Stimulated activated CD4-positive, alpha-beta T cell treated with anti-CD3 and anti-CD28 coated beads, Interleukin-1b, Interleukin-23, amount 100 ng/mL, for 4 hours (primary cell): ENCODE results near the gene TIMP2.
"Not testable (repeated sequence)": the region's sequence is repeated elsewhere in the genome, so short reads cannot be mapped to it uniquely, and the experiment has no call there.

Experiments
- DNase-seq, 2 donors: peaks; one replicate each; pipeline ENCODE4 v3.0.0-alpha.2; 2020; ENCODE audit warnings: low read depth in 2 of 2

The TIMP2 gene

DNA sequence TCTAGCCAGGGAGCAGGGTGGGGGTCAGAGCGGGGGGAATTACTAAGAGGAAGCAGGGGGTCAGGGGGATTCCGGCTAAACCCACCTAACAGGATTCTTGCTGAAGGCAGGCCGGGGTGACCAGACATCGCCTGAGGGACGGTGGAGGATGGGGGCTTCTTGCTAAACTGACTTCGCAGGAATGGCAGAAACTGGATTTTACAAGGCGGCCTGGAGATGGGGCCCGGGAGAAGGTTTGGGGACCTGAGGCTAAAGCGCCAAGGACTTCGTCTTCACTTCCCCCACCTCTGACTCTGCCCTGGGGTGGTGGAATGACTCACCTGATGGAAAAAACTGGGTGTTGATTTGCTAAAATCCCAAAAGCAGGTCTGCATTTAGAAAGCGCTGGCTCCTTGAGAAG is 31.1 kb upstream of the TIMP2 start:
- no peak for DNase-seq

GRCh38 chr17:78954684-78955083 is 29.5 kb upstream of the TIMP2 start:
- DNase-seq, result no peak

- no peak for DNase-seq
Measured at GRCh38 chr17:78953356-78954350, 28.5 kb upstream of the TIMP2 start.

DNA sequence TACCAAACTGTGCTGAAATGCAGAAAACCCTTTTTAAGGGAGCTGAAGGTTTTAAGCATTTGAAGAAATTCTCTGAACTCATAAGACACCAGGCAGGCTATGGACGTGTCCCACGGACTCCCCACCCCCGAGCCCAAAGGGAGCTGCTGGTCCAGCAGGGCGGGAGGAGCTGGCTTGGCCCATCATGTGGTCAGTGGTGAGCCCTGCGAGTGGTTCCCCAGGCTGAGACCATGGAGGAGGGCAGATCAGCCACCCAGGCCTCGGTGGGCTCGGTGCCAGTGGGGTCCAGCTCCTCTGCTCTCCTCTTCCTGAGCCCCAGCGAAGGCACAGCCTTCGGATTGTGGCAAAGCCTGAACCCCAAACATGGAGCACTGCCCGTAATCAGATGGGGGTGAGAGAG is 27.5 kb upstream of the TIMP2 start:
- no peak for DNase-seq

DNA sequence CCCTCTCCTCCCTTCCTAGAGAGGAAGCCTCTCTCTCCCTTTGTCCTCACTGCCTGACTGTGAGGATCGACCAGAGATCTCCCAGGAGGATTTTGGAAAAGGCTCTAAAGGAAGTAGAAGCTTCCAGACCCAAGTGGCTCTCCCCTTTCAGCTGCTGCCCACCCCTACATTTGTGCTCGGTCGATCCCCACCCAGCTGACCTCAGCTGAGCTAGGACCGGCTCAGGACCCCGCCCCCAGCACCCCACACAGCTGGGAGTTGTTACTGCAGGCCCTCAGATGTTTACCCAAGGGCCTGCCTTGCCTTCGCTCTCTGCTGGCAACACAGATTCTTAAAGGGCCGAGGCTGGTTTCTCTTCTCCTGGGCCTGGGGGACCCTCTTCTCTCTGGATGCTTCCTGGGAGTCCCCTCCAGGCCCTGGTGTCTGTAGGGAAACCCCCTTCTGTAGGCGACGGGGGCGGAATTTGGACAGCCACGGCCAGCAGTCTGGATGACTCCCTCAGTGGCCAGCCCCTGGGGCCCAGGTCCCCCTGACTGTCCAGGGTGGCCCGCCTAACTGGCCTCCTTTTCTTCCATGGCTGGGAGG is 26.9 kb upstream of the TIMP2 start:
- DNase-seq, result no peak

- no peak for DNase-seq
Measured at GRCh38 chr17:78950870-78951269, 25.7 kb upstream of the TIMP2 start.

DNA sequence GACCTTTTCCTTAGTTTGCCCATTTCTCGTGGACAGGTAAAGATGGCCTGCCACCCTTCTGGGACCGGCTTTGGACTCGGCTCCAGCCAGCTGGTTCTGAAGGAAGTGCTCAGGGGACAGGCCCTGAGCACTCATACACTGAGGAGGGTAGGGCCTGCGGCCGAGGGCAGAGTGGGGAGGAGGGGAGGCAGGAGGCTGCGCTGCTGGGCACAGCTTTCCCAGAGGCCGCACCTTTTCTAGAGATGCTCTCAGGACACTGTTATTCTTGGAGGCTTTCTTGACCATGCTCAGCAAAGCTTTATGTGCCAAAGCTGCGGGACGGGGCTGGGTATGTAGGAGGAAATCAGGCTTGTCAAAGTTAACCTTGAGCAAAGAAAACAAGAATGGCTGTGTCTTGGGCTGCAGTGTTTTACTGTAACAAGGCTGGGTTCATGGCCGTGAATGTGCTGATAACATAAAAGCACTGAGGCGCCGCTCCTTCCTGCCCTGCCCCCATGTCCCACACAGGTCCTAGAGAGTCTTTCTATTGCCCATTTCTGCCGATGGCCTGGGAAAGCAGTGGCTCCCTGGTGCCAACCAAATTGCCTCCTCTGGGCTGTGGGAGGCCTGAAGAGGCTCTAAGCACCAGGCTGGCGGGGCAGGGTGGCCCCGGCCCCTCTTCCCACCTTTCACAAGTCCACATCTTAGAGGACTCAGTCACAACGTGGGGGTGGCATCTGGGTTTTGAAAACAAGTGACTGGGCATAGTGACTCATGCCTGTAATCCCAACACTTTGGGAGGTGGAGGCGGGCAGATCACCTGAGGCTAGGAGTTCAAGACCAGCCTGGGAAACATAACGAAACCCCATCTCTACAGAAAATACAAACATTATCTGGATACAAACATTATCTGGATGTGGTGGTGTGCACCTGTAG is 22.3 kb upstream of the TIMP2 start:
- no peak for DNase-seq

DNA sequence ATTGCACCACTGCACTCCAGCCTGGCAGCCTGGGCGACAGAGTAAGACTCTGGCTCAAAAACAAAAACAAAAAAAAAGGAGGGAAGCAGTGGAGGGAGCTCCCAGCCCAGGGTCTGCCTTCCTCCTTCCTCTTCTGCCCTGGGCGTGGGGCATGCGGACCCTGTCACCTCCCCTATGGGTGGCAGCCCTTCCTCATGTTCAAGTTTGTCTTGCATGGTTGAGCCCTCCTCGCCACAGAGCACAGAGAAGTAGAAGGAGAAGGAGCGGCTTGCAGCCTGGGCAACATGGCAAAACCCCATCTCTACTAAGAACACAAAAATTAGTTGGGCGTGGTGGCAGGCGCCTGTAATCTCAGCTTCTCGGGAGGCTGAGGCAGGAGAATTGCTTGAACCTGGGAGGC is 21.4 kb upstream of the TIMP2 start:
- no peak for DNase-seq

- no peak for DNase-seq
Measured at GRCh38 chr17:78946131-78946530, 20.9 kb upstream of the TIMP2 start.

DNA sequence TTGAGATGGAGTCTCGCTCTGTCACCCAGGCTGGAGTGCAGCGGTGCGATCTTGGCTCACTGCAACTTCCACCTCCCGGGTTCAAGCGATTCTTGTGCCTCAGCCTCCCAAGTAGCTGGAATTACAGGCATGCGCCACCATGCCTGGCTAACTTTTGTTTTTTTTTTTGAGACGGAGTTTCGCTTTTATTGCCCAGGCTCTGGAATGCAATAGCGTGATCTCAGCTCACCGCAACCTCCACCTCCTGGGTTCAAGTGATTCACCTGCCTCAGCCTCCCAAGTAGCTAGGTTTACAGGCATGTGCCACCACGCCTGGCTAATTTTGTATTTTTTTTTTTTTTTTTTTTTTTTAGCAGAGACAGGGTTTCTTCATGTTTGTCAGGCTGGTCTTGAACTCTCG is 20.3 kb upstream of the TIMP2 start:
- not testable (repeated sequence) for DNase-seq

- DNase-seq, result no peak
Measured at GRCh38 chr17:78944956-78945355, 19.8 kb upstream of the TIMP2 start.

DNA sequence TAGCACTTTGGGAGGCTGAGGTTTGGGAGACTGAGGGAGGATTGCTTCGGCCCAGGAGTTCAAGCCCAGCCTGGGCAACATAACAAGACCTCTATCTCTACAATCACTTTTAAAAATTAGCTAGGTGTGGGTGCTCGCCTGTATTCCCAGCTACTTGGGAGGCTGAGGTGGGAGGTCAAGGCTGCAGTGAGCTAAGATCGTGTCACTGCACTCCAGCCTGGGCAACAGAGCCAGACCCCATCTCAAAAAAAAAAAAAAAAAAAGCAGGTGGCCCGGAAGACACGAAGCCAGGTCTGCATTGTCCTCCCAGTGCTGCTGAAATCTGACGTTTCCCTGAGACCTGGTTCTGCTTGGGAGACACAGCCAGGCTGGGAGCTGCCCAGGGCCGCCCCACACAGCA is 18.8 kb upstream of the TIMP2 start:
- no peak for DNase-seq

DNA sequence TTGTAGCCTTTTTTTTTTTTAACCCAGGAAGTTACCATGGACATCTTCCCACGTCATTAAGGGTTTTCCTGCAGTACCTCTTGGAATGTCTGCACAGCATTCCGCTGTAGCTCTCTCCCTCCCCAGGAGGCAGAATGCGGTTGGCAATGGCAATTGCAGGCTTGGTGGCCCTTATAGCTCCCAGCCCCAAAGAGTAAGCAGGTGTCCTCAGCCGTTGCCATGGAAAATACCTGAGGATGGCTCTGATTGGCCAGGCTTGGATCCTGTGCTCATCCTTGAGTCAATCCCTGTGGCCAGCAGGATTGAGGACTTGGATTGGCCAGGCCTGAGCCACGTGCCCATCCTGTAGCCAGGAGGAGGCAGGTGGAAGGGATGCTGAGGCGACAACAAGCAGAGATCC is 15.5 kb upstream of the TIMP2 start:
- DNase-seq, result no peak

DNA sequence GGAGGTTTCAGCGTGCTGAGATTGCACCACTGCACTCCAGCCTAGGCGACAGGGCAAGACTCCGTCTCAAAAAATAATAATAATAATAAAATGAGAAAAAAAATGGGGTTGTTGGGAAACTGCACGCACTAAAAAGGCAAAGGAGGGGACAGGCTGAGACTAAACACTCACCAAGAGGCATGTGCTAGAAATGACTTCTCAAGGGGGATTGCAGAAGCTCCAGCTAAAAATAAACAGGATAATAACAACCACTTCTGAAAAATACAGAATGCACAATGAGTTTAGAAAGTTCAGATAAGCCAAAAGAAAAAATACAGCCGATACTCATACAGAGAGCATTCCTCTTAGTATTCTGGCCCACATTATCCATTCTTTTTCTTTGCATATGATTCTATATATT is 15.1 kb upstream of the TIMP2 start:
- no peak for DNase-seq

DNA sequence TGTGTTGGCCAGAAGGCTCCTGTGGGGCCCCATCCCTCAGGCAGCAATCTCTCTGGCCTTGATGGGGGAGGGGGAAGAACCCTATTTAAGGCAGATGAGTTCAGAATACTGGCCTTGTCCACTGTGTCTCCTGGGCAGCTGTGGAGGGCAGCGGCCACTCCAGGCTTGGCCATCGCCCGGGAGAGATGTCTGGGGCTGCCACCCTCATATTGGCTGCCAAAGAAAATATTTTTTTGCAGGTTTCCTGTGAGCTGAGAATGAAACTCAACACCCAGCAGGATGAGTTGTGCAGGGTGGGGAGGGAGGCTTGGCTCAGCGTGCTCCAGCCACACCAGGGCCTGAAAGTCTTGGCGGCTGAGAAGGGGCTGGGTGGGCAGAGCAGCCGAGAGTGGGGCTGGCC is 14.4 kb upstream of the TIMP2 start:
- DNase-seq, result no peak

- no peak for DNase-seq
Measured at GRCh38 chr17:78937561-78937960, 12.4 kb upstream of the TIMP2 start.

GRCh38 chr17:78935419-78936323 is 10.5 kb upstream of the TIMP2 start:
- no peak for DNase-seq

GRCh38 chr17:78934681-78935418 is 9.7 kb upstream of the TIMP2 start:
- DNase-seq, result no peak

GRCh38 chr17:78933959-78934568 is 8.9 kb upstream of the TIMP2 start:
- DNase-seq, result no peak
